Embryonic facial prominence (tissue), 1 donor: ENCODE data around the gene PNPLA8.

Experiments
- DNase-seq: peaks from one replicate; pipeline ENCODE4 v3.0.0-alpha.2; 2016; ENCODE audit errors: extremely low spot score

PNPLA8 gene

GRCh38 chr7:108448584-108449505 is 77.1 kb downstream of the PNPLA8 start:
- DNase-seq: no peak

GRCh38 chr7:108442039-108442568 is 83.8 kb downstream of the PNPLA8 start:
- DNase-seq: no peak

- DNase-seq: no peak
Observed at GRCh38 chr7:108441392-108441955, 84.5 kb downstream of the PNPLA8 start.

GRCh38 chr7:108440613-108441012 is 85.3 kb downstream of the PNPLA8 start:
- no peak for DNase-seq

GRCh38 chr7:108436906-108437305 is 89.0 kb downstream of the PNPLA8 start:
- DNase-seq: no peak

- DNase-seq: no peak
Observed at GRCh38 chr7:108434010-108434409, 91.9 kb downstream of the PNPLA8 start.

- no peak for DNase-seq
Observed at GRCh38 chr7:108431099-108431498, 94.8 kb downstream of the PNPLA8 start.

GRCh38 chr7:108430664-108431063 is 95.3 kb downstream of the PNPLA8 start:
- no peak for DNase-seq

- no peak for DNase-seq
Observed at GRCh38 chr7:108427766-108428165, 98.2 kb downstream of the PNPLA8 start.

GRCh38 chr7:108425714-108426275 is 100.1 kb downstream of the PNPLA8 start:
- no peak for DNase-seq

GRCh38 chr7:108424013-108424412 is 101.9 kb downstream of the PNPLA8 start:
- no peak for DNase-seq

GRCh38 chr7:108423089-108423989 is 102.6 kb downstream of the PNPLA8 start:
- DNase-seq: no peak

- DNase-seq: no peak
Observed at GRCh38 chr7:108421720-108422331, 104.1 kb downstream of the PNPLA8 start.
